C4-2B (cell line): Measurements from ENCODE around the gene PPP1R11.

Source experiments
- CTCF ChIP-seq: fragments of 450-650 bp; conservative IDR thresholded peaks from 2 replicates; pipeline ENCODE4 v1.5.1; 2017; ENCODE audit warnings: mild to moderate bottlenecking
- ZFX ChIP-seq: fragments of 450-650 bp; IDR thresholded peaks from 2 replicates; pipeline ENCODE4 v1.6.1; 2017

DNA sequence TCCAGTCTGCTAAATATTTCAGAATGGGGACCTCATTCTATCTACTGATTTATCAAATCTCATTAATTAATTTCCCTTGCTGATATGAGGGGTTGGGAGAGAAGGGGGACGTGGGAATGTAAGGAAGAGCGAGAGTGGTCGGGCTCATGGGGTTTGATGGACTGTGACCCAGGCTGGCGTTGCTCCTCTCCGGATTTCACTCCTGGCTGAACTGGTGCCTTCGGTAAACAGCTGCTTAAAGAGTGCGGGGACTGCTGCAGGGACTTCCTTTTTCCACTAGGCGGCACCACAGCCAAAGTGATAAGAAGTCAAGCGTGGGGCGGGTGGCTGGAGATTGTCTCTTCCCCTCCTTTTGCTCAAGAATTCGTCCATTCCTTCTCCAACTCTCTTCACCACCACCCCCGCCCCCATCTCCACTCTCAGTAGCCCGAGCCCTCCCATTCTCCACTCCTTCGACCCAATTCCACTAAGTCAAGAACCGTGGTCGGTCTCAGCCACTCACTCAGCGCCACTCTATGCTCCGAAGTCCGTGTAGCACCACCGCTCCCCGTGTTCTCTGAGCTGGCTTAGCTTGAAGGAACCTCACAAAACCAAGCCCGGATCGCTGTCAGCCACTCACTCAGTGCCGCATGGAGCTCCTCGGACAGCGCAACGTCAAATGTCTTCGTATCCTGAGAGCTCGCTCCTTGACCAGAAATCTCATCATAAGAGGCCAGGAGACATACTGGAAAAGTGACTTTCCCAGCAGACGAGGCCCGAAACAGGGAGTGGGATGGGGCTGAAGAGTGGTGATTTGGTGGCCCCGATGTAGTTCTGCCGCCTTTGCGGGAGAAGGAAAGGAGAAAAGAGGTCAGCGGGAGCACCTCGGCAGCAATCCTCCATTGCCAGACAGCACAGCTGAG is 36.2 kb downstream of the PPP1R11 start:
- TF ChIP-seq CTCF (peak; percentile 94), ZFX (no peak)
